Measurements from ENCODE around the gene VWA2.

VWA2 gene

DNA sequence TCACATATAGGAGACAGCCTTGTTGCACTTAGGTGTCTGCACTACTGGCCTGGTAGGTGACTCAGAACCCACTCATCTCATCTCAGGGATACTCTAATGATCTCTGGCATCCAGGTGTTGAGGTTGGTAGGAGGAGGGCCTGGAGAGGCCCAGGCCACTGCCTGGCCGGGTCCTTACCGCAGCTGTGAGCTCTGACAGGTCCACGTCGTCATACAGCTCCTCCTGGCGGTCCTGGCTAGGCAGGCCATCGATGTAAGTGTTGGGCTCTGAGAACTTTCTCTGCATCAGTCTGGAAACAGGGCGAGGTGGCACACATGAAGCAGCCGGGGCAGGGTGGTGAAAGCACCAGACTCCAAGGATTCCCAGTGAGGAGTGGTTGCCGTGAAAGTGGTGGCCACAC lies 62.1 kb downstream of the VWA2 start:
- DNase-seq = no peak

DNA sequence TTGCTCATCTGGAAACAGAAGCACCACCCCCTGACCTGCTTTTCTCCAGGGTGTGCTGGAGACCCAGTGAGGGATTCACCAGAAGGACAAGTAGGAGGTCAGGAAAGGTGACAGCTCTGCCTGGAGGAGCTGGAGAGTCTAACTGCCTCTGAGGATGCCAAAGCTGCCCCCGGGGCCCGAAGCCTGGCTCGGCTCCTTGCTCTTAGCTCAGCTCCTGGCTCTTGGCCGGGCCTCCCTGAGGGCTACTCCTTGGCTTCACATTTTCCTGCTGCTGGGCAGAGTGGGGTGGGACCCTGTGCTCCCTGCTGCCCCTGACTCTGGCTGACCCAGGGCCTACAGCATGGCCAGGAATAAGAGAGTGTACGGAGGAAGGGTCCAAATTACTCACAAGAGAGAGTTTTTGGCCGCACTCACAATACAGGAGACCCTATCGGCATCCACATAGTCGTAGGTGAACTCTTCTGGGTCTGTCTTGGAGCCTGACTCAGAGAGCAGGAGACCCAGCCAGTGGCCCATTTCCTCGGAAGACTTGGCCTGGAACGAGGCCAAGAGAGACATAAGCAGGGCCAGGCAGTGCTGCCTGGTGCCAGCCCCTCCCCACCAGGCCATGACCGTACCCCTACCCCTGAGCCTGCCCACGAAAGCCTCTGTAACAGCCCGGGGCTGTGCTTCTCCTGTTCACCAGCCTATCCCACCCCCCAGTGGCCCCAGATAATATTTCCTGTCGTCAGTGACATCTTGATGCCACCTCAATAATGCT lies 63.1 kb downstream of the VWA2 start:
- no peak for DNase-seq

DNA sequence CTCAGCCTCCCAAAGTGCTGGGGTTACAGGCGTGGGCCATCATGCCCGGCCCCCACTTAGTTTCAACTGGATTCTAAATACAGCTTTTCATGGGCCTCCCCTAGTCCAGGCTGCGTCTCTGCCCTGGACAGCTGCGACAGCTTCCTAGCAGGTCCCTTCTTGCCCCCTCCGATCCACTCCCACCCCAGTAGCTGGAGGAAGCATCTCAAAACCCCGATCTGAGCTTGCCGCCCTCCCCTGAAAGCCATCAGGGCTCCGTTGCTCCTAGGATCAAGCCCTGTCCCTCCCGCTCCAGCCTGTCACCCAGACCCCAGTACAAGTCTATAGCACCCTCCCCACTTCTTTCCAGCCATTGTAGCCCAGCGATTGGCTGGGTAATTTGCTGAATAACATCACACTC lies 64.5 kb downstream of the VWA2 start:
- DNase-seq = no peak

DNA sequence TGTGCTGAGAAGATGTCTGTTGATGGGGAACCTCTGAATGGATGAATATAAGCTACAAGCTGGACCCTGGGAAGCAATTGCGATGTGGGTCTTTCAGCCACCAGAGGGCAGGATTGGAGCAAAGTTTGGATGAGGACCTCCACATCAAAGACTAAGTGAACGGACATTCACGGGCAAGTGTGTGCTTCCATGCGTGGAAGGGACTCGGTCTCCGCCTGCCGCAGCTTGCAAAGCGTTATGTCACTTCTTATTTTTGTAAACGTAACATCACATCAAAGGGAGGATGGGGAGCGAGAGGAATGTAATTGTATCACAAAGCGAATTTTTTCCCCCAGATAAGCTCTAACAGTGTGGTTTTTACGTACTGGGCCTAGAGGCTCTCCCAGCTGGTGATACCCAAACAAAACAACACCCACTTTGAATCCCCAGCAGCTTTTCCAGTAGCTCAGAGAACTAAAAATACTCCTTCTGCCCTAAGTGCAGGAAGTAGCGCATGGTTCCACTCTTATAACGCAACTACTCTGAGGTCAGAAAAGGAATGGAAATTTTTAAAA lies 65.0 kb downstream of the VWA2 start:
- peak; percentile 62 for DNase-seq

DNA sequence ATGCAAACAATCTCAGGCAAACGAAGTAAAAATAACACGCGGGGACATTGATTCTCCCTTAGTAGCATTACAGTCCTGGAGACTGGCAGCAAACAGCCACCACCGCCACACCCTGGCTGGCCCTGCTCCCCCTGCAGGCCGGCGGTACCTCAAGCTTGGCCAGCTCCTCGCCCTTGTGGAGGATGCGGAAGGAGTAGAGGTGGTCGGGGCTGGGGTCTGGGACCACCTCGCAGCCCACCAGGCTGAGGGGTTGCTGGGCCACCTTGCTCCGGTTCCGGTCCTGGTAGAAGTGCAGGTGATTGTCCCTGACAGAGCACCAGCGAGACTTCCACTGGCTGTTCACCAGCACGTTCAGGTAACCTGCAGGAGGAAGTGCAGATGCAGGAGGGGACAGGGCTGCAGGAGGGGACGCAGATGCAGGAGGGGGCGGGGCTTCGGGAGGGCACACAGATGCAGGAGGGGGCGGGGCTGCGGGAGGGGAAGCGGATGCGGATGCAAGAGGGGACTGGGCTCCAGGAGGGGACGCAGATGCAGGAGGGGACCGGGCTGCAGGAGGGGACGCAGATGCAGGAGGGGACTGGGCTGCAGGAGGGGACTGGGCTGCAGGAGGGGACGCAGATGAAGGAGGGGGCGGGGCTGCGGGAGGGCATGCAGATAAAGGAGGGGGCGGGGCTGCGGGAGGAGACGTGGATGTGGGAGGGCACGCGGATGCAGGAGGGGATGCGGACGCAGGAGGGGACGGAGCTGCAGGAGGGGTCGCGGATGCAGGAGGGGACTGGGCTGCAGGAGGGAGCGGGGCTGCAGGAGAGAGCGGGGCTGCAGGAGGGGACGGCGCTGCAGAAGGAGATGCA lies 65.7 kb downstream of the VWA2 start:
- DNase-seq = peak; percentile 42

DNA sequence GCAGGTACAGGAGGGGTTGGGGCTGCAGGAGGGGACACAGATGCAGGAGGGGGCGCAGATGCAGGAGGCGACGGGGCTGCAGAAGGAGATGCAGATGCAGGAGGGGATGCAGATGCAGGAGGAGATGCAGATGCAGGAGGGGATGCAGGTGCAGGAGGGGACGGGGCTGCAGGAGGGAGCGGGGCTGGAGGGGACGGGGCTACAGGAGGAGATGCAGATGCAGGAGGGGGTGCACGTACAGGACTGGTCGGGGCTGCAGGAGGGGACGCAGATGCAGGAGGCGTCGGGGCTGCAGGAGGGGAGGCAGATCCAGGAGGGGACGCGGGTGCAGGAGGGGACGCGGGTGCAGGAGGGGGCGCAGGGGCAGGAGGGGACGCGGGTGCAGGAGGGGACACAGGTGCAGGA lies 66.5 kb downstream of the VWA2 start:
- no peak for DNase-seq

DNA sequence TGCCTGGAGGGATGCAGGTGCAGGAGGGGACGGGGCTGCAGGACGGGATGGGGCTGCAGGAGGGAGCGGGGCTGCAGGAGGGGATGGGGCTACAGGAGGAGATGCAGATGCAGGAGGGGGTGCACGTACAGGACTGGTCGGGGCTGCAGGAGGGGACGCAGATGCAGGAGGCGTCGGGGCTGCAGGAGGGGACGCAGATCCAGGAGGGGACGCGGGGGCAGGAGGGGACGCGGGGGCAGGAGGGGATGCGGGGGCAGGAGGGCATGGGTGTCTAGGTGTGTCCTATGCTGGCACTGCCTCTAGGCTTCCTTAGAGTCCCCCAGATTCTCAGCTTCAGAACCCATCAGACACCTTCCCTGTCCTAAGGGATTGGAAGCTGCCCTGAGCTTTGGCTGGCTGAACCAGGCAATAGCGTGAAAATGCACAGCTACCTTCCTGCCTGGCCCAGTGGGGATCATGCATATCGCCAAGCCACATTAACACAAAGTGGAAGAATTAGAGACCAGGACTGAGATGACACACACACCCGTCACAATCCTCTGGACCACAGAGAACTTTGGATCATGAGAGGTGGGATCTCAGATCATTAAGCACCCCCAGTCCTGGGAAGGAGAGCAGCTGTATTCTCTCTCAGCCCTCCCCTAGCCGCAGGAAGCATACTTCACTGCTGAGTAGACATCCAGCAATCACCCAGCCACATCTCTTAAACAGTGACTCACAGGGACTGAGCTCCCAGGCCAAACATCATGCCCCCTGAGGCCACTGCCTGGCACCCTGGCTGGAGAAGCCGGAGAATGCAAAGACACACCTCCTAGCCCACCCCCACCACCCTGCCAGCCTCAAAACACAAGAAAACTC lies 67.3 kb downstream of the VWA2 start:
- DNase-seq = no peak

DNA sequence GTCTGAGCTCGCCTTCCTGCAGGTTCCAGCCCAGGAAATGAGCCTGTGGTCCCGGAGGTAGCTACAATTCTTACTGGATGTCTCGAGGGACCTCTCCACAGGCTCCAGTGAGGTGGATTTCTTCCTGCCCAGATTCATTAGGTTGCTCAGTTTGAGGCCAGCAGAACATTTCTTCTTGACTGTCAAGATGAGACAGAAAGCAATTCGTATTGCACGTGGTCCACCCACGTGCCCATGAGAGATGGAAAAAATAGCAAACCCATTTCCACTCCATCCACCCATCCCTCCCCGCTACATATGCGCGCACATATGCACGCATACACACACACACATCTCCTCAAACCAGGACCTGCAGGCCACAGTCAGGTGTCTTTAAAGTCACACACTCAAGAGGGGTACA lies 68.7 kb downstream of the VWA2 start:
- DNase-seq = no peak

DNA sequence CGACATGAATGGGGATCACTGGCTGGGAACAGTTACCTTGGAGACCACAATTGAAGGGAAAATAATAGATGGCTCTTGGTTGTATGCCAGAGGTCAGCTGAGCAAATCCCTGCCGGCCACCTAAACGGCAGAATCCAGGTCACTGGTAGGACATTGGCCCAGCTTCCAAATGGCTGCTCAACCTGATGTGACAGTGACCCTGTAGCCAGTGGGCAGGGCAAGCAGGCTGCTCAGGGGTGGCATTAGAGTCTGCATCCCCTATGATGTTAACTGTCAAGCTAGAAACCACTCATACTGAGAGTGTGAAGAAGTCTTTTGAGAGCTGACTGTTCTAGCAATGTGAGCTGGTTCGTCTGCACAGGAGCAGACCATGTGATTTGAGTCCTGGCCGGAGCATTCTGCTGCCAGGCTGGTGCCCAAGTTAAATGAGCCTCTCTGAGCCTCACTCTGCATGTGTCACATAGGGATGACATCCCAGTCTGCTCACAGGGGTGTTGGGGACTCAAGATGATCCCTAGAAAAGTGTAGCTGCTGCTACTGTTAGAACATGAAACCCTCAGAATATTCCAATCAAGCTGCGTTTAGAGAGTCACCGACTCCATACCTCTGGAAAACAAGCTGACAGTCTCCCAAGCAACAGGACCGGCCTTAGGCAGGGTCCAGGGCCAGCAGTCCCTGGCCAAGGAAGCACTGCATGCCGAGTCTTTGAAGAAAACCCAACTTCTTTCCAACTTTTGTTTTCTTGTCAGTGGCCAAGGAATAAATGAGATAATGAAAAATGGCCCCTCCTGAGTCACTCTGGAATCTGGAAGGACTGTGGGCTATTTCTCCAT lies 69.7 kb downstream of the VWA2 start:
- DNase-seq = no peak

DNA sequence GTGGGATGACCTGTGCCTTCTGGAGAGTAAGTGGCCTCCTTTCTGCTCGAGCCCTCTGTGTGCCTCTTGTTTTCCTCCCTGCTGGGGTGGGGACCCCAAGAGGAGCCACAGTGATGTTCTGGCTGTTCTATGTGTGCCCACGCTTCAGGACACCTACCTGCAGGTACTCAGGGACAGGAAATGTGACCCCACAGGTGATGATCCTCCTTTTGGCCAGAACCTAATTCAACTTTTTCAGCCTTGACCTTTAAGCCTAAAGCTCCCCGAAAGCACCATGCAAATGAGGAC lies 70.3 kb downstream of the VWA2 start:
- DNase-seq = no peak

DNA sequence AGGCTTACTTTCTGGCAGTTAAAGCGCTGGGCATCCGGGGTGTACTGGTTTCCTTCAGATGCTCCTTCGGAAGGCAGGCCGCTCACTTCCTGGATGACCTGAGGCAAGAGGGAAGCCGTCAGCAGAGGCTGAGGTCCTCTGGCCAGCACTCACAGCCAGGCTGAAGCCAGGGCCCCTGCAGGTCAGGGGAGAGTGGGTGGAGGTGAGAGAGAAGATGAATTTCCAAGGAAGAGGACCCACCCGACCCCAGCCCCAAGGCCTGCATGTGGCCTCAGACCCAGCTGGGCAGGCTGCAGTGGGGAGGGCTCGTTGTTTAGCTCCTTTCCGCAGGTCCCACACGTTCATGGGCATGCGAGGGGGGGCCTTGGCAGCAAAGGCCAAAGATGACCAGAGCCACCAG lies 71.3 kb downstream of the VWA2 start:
- no peak for DNase-seq

DNA sequence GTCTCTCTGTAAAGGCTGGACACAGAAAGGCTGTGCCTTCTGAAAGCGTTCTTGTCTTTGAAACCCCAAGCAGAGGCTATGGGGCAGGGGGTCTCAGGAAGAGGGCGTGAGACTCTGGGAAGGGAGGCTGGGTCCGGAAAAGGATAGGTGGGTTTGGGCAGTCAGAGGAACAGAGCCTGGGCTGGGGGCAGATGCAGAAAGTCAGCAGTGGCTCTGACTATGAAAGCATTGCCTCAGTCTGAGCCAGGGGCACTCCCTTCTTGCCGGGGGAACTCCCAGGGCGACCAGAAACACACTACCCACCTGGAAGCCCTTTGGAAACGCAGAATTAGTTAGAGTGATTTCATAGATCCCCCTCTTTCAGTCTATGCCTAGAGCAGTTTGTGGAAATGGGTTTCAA lies 72.0 kb downstream of the VWA2 start:
- DNase-seq = no peak

DNA sequence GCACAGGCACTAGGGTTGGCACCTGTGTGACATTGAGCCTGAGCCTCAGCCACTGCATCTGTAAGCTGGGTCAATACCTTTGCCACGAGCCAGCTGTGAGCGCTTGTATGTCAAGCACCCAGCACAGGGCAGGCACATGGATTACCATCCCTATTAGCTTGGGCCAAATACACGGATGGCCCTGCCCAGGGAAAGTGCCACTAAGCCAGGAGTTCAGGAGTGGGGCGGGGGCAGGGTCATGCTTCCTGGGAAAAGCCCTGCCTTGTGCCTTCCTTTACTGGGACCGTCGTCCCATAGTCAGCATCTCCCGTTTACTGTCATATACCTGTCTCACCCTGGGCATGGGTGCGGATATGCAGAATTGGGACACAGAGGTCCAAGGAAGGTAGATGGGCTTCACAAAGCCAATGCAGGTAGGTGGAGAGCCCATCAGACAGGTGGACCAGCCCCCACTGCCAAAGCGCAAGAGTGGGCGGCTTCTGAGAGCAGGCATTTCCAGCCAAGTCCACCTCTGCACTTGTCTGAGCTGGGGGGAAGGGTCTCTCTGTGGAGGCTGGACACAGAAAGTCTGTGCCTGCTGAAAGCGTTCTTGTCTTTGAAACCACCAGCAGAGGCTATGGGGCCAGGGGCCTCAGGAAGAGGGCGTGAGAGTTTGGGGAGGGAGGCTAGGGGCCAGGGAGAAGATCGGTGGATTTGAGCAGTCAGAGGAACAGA lies 72.6 kb downstream of the VWA2 start:
- DNase-seq = no peak

DNA sequence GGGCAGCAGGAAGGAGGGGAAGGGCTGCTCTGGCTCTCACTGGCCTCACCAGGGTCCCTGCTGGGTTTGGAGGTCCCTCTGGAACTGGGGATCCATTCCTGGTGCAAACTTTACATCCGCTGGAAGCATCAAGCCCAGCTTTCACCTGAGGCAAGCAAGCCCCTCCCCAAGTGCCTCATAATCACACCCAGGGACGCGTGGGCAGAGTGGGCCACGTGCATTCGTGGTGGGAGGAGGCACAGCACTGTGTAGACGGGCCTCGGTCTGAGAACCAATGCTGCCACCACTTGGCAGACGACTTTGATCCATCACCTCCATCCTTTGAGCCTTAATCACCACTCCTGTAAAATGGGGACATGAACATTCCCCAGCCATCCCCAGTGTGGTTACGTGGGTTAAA lies 74.1 kb downstream of the VWA2 start:
- no peak for DNase-seq

DNA sequence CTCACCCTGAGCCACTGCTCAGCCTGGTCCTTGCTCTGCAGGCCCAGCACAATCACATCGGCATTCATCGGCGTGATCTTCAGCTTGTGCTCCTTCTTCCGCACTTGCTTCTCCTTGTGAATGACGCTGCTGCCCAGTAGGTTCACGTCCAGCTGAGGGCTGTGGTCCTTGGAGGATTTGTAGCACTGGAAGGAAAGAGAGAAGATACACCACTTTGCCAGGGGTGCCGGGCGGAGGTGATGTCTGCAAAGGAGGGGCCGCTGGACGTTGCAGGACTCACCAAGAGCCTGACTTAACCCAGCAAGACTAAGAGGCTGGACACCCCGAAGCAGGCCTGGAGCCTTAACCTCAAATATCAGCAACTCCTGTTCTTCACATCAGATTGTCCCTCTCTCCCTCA lies 74.8 kb downstream of the VWA2 start:
- DNase-seq = no peak

DNA sequence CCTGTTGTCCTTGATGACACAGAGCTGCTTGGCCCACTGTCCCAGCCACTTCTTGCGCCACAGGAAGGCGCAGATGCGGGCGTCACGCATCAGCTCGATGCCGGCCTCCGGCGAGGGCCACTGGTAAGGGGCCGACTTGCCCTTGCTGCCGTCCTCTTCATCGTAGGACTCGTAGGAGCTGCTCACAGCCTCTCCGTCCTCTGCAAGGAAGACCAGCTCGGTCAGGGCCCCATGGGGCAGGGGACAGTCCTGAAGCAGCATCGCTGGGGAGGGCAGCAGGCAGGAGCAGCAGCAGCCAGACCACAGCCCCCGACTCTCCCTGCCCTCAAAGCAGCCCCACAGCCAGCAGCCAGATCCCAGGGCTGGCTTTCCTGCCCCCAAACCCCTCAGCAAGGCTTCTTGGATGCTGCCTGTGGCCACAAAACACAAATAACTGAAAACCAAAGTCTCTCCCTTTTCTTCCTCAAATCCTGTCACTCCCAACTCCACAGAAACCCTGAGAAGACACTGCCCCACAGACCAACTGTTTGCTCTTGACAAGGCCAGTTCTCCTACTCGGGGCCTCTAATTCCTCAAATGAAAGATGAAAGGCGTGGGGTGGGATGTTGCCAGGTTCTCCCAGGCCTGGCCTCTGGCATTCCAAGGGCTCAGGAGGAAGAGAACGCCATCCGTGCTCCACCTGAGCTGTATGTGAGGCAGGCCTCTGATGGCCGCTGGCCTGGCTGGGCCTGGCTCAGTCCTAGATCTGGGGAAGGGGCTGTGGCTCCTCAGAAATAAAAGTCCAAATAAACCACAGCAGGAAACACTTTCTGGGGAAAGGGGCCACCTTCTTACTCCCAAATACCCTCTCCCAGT lies 76.7 kb downstream of the VWA2 start:
- DNase-seq = no peak

DNA sequence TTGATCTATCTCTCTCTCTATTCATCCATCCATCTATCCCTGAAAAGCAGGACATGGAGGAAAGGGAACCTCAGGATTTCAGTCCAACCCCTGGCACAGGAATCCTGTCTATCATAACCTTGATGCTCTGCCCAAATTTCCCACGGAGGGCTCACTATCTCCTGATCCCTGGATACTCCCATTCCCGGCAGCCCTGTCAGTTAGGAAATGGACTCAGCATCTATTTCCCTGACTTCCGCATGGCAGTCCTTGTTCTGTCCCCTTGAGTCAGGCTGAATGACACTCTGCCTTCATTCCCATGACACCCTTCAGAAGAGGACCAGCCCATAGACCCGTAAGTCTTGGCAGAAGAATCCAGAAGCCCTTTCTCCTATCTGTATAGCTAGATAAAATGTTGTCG lies 77.7 kb downstream of the VWA2 start:
- no peak for DNase-seq

DNA sequence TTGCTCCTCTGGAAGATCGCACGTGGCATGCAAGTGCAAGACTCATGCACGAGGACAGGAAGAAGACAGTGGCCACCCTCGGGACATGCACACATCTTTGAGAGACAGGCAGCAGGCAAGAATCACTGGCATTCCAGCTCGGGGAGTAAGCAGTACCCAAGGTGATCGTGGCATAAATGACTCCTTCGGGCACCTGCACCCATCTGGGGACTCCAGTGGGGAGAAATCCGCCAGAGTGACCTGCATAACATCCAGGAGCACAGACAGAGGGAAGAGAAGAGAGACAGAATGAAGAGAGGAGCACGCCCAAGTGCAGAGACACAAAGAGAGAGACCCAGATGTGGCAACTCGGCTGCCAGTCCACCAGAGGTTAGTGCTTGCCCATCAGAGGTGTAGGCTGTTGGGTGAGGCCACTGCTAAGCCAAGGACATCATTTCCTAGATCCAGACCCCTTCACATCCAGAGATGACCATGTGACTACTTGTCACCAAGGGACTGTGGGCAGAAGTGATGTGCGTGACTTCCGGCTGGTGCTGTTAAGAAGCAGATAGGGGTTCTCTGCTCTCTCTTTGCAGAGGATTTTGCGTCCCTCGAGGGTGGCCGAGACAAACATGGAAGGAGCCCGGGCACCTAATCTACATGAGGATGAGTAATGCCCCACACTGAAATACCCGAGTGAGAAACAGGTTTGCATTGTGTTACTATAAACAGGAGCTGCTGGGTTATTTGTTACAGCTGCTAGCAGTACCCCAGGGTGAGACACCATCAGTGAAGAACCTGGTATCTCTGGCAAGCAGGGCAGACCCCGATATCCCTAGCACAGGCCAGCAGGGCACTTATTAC lies 80.6 kb downstream of the VWA2 start:
- DNase-seq = no peak

DNA sequence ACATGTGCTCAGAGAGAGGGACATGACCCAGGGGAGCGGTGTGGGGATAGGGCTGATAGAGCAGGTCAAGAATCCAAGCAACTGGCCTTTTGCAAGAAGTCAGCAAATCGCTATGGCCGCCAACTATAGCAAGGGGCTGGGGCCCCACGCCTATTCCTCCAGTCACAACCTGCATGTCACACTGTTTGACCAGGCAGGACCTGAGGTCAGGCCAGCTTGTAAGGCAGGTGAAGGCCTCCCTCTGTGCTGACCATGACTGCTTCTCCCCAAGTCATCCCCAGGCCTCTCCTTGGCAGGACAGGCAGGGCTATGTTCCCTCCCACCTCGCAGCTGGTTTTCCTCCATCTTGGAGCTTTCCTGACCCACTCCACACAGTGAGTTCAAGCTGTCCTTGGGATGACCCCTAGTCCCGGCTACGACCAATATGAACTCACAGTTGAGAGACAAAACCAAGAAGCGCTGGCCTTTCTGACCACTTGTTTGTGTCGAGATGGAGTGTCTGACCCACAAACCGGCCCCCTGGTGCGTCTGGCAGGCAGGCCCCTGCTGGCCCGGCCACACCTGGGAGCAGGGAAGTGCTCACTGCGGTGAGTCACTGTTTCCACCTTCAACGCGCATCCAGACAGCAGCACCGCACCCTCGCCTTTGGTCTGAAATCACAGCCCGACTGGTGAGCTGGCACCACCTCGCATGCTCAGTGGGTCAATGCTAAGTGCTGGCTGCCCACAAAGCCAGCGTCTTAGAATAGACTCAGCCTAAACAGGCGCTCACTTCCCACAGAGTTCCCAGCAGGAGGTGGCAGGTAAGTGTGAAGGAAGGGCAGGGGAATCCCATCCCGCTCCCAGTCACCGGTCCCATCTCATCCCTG lies 81.4 kb downstream of the VWA2 start:
- no peak for DNase-seq
